ENCODE results near the gene MRPL11.

Gene MRPL11

DNA sequence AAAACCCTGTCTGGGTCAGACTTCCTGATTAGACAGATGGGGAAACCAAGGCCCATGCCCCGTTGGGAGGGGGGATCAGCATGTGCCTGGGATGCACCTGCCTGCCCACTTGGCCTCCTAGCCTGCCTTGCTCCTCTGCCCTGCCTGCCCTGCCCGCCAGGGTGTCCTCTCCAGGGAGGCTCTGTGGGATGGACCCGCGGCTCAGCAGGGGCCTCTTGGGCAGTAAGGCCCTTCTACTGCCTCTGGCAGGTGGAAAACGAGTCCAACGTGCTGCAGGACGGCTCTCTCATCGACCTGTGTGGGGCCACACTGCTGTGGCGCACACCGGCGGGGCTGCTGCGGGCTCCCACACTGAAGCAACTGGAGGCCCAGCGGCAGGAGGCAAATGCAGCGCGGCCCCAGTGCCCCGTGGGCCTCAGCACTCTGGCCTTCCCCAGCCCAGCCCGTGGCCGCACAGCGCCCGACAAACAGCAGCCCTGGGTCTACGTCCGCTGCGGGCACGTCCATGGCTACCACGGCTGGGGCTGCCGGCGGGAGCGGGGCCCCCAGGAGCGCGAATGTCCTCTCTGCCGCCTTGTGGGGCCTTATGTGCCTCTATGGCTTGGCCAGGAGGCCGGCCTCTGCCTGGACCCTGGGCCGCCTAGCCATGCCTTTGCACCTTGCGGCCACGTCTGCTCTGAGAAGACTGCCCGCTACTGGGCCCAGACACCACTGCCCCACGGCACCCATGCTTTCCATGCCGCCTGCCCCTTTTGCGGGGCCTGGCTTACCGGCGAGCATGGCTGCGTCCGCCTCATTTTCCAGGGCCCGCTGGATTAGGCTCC, 36.9 kb upstream of the MRPL11 start:
- Histone ChIP-seq H3K4me3 (ENCODE audit: low read depth, low read length) (no peak overlapping the region), H3K79me2 (ENCODE audit: control insufficient read depth, insufficient read depth, low read length, unreplicated experiment) (no peaks in the 10 kb centered on the region), H3K27ac (ENCODE audit: low read depth, low read length) (no peak overlapping the region), H2AFZ (ENCODE audit: low read length, unreplicated experiment) (no peak overlapping the region), H3K36me3 (ENCODE audit: insufficient read depth, low read length) (no peaks in the 10 kb centered on the region), H3K27me3 (ENCODE audit: insufficient read depth, low read length) (no peaks in the 10 kb centered on the region), H3K4me1 (ENCODE audit: control insufficient read depth, insufficient read depth, low read length, unreplicated experiment) (peaks cover 5% of the 10 kb centered on the region)

DNA sequence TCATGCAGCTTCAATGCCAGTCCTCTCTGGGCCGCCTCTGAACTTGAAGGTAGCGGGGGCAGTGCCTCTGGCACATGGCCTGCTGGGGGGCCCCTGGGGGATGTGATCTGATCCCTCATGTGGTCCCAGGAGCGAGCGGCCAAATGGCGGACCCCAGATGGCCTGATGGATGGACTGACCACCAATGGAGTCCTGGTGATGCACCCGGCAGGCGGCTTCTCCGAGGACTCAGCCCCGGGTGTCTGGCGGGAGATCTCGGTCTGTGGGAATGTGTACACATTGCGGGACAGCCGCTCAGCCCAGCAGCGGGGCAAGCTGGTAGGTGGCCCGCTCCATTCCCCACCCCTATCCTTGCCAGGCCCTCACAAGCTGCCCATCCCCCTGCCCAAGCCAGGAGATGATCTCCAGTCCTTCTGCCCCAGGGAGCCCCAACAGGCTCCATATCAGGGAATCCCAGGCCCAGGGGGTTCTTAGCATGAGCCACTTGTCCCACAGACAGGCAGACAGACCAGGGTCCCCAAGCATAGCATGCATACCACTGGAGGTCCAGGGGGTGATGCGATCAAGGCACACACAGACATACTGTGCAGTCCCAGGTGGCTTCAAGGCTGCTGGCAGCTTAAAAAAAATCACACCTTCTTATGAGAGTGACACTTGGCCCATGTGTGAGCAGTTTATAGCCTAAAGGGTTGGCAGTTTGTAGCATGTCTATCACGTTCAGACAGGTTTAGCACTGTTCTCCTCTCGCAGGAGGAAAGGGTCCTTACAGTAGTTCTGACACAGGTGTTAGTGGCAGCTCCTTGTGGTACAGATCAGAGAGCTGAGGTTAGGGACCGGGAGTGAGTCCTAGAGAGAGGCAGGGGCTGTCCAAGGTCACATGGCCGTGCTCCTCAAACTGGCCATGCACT, 35.2 kb upstream of the MRPL11 start:
- Histone ChIP-seq H3K79me2 (ENCODE audit: control insufficient read depth, insufficient read depth, low read length, unreplicated experiment) (no peaks in the 10 kb centered on the region), H2AFZ (ENCODE audit: low read length, unreplicated experiment) (no peak overlapping the region), H3K4me1 (ENCODE audit: control insufficient read depth, insufficient read depth, low read length, unreplicated experiment) (peaks cover 1% of the 10 kb centered on the region), H3K27me3 (ENCODE audit: insufficient read depth, low read length) (no peaks in the 10 kb centered on the region), H3K36me3 (ENCODE audit: insufficient read depth, low read length) (no peaks in the 10 kb centered on the region), H3K4me3 (ENCODE audit: low read depth, low read length) (no peak overlapping the region), H3K27ac (ENCODE audit: low read depth, low read length) (no peak overlapping the region)

DNA sequence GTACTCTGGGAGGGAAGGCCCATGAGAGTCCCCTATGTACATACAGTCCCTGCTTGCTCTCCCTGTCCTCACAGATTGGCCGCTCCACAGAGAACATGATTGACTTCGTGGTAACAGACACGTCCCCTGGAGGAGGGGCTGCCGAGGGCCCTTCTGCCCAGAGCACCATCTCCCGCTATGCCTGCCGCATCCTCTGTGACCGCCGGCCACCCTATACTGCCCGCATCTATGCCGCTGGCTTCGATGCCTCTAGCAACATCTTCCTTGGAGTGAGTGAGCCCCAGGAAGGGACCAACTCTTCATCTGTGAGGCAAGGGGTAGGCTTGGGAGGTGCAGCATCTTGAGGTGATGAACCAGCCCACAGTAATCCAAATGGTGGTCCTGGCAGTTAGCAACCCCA, 34.5 kb upstream of the MRPL11 start:
- H3K27ac ChIP-seq (ENCODE audit: low read depth, low read length), result no peak overlapping the region
- no peak overlapping the region for H3K4me3 ChIP-seq (ENCODE audit: low read depth, low read length)
- no peaks in the 10 kb centered on the region for H3K36me3 ChIP-seq (ENCODE audit: insufficient read depth, low read length)
- H3K27me3 ChIP-seq (ENCODE audit: insufficient read depth, low read length), result no peaks in the 10 kb centered on the region
- H2AFZ ChIP-seq (ENCODE audit: low read length, unreplicated experiment), result no peak overlapping the region
- H3K79me2 ChIP-seq (ENCODE audit: control insufficient read depth, insufficient read depth, low read length, unreplicated experiment), result no peaks in the 10 kb centered on the region
- H3K4me1 ChIP-seq (ENCODE audit: control insufficient read depth, insufficient read depth, low read length, unreplicated experiment), result peaks cover under 1% of the 10 kb centered on the region

DNA sequence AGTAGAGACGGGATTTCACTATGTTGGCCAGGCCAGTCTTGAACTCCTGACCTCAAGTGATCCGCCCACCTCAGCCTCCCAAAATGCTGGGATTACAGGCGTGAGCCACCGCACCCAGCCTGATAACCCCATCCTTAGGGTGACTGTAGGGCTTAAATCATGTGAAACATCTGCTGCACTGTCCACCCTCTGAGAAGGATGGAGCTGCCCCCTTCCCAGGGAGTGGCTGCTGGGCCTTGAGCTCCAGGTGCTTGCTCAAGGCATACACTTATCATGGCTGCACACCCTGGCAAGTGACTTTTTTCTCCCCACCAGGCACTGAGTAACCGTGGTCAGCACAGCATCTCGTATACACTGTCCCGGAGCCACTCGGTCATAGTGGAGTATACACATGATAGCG, 33.4 kb upstream of the MRPL11 start:
- H3K4me1 ChIP-seq (ENCODE audit: control insufficient read depth, insufficient read depth, low read length, unreplicated experiment), result peaks cover 7% of the 10 kb centered on the region
- no peaks in the 10 kb centered on the region for H3K36me3 ChIP-seq (ENCODE audit: insufficient read depth, low read length)
- no peak overlapping the region for H3K4me3 ChIP-seq (ENCODE audit: low read depth, low read length)
- H2AFZ ChIP-seq (ENCODE audit: low read length, unreplicated experiment), result no peak overlapping the region
- no peaks in the 10 kb centered on the region for H3K79me2 ChIP-seq (ENCODE audit: control insufficient read depth, insufficient read depth, low read length, unreplicated experiment)
- H3K27ac ChIP-seq (ENCODE audit: low read depth, low read length), result no peak overlapping the region
- H3K27me3 ChIP-seq (ENCODE audit: insufficient read depth, low read length), result no peaks in the 10 kb centered on the region

DNA sequence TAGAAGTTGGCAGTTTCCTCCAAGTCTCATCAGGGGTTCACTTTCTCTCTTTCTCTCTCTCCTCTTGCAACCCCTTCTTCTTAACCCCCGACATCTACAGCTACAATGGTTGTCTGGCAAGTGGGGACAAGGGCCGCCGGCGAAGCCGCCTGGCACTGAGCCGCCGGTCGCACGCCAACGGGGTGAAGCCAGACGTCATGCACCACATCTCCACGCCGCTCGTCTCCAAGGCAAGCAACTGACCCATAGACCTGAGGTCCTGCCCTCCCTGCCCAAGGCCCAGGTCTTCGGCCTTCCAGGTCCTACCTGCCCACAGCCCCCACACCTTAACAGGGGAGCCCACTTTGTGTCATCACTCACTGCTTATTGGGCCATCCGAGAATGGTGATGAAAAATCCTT, 32.5 kb upstream of the MRPL11 start:
- H3K4me3 ChIP-seq (ENCODE audit: low read depth, low read length), result no peak overlapping the region
- H3K27ac ChIP-seq (ENCODE audit: low read depth, low read length), result no peak overlapping the region
- no peaks in the 10 kb centered on the region for H3K79me2 ChIP-seq (ENCODE audit: control insufficient read depth, insufficient read depth, low read length, unreplicated experiment)
- no peak overlapping the region for H2AFZ ChIP-seq (ENCODE audit: low read length, unreplicated experiment)
- H3K4me1 ChIP-seq (ENCODE audit: control insufficient read depth, insufficient read depth, low read length, unreplicated experiment), result peaks cover 7% of the 10 kb centered on the region
- H3K27me3 ChIP-seq (ENCODE audit: insufficient read depth, low read length), result no peaks in the 10 kb centered on the region
- no peaks in the 10 kb centered on the region for H3K36me3 ChIP-seq (ENCODE audit: insufficient read depth, low read length)

DNA sequence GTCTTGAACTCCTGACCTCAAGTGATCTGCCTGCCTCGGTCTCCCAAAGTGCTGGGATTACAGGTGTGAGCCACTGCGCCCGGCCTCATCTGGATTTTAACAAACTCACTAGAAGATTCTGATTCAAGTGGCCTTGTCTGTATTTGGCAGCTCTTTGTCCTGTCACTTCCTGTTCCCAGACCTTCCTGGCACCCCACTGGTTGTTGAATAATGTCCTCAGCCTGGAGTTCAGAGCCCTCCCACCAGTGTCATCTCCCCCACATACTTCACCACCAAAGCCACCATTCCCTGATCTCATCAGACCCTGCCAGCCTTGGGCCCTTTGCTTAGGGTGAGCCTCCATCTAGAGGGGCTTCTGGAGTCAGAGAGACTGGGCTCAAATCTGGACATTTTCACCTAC, 31.4 kb upstream of the MRPL11 start:
- Histone ChIP-seq H2AFZ (ENCODE audit: low read length, unreplicated experiment) (no peak overlapping the region), H3K79me2 (ENCODE audit: control insufficient read depth, insufficient read depth, low read length, unreplicated experiment) (no peaks in the 10 kb centered on the region), H3K4me1 (ENCODE audit: control insufficient read depth, insufficient read depth, low read length, unreplicated experiment) (peaks cover 7% of the 10 kb centered on the region), H3K4me3 (ENCODE audit: low read depth, low read length) (no peak overlapping the region), H3K27me3 (ENCODE audit: insufficient read depth, low read length) (no peaks in the 10 kb centered on the region), H3K36me3 (ENCODE audit: insufficient read depth, low read length) (no peaks in the 10 kb centered on the region), H3K27ac (ENCODE audit: low read depth, low read length) (no peak overlapping the region)

DNA sequence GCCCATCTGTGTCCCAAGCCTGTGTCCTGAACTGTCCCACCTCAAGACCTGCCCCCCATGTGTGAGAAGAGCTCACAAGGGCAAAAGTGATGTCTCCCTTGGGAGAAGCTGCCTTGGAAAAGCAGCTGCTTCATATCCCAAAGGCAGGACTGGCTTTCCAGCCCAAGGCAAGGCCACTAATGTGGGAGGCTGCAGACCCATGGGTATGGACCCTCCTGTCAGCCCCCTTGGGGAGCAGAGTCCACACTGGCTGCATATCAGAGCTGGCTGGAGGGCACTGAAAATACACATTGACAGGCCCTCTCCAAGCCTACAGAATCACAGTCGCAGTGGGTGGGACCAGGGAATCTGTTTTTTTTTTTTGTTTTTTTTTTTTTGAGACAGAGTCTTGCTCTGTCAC, 30.8 kb upstream of the MRPL11 start:
- H3K79me2 ChIP-seq (ENCODE audit: control insufficient read depth, insufficient read depth, low read length, unreplicated experiment), result no peaks in the 10 kb centered on the region
- no peaks in the 10 kb centered on the region for H3K36me3 ChIP-seq (ENCODE audit: insufficient read depth, low read length)
- H2AFZ ChIP-seq (ENCODE audit: low read length, unreplicated experiment), result no peak overlapping the region
- H3K4me3 ChIP-seq (ENCODE audit: low read depth, low read length), result no peak overlapping the region
- no peak overlapping the region for H3K27ac ChIP-seq (ENCODE audit: low read depth, low read length)
- H3K4me1 ChIP-seq (ENCODE audit: control insufficient read depth, insufficient read depth, low read length, unreplicated experiment), result peaks cover 7% of the 10 kb centered on the region
- H3K27me3 ChIP-seq (ENCODE audit: insufficient read depth, low read length), result no peaks in the 10 kb centered on the region

DNA sequence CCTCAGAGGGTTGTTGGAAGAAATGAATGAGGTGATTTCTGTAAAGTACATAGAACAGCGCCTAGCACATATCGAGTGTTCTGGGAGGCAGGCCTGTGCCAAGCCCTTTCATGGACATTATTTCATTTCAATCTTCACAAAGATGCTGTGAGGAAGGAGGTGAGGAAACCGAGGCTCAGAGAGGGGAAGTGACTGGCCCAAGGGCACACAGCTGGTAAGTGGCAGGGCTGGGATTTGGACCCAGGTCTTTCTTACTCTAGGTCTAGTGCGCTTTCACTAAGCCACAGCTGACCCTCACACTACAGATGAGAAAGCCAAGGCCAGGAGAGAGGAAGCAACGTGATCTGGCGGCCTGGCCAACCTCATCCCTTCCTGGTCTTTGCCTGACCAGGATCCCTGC, 30.0 kb upstream of the MRPL11 start:
- no peaks in the 10 kb centered on the region for H3K79me2 ChIP-seq (ENCODE audit: control insufficient read depth, insufficient read depth, low read length, unreplicated experiment)
- no peaks in the 10 kb centered on the region for H3K36me3 ChIP-seq (ENCODE audit: insufficient read depth, low read length)
- H3K4me1 ChIP-seq (ENCODE audit: control insufficient read depth, insufficient read depth, low read length, unreplicated experiment), result peaks cover 7% of the 10 kb centered on the region
- H3K27ac ChIP-seq (ENCODE audit: low read depth, low read length), result no peak overlapping the region
- H3K4me3 ChIP-seq (ENCODE audit: low read depth, low read length), result no peak overlapping the region
- no peak overlapping the region for H2AFZ ChIP-seq (ENCODE audit: low read length, unreplicated experiment)
- no peaks in the 10 kb centered on the region for H3K27me3 ChIP-seq (ENCODE audit: insufficient read depth, low read length)

DNA sequence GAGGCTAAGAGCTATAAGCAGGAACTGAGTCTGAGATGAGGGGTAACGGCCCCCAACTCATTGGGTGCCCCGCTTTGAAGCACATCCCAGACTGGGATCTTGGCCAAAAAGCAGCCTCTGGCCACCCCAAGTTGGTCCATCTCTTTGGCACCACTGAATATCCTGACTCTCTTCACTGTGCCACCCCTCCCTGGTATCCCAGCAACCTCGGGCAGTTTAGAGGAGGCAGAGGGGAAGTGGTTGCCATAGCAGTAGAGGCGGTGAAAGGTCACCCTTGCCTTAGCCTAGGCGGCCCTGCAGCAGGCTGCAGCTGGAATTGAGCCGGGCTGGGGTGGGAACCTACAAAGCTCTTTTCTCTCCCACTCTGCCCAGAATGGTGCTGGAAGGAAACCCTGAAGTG, 29.1 kb upstream of the MRPL11 start:
- H3K27me3 ChIP-seq (ENCODE audit: insufficient read depth, low read length), result no peaks in the 10 kb centered on the region
- peak overlapping the region; percentile 78 for H3K4me3 ChIP-seq (ENCODE audit: low read depth, low read length)
- no peaks in the 10 kb centered on the region for H3K36me3 ChIP-seq (ENCODE audit: insufficient read depth, low read length)
- no peaks in the 10 kb centered on the region for H3K79me2 ChIP-seq (ENCODE audit: control insufficient read depth, insufficient read depth, low read length, unreplicated experiment)
- H3K4me1 ChIP-seq (ENCODE audit: control insufficient read depth, insufficient read depth, low read length, unreplicated experiment), result peaks cover 7% of the 10 kb centered on the region
- no peak overlapping the region for H2AFZ ChIP-seq (ENCODE audit: low read length, unreplicated experiment)
- H3K27ac ChIP-seq (ENCODE audit: low read depth, low read length), result no peak overlapping the region

DNA sequence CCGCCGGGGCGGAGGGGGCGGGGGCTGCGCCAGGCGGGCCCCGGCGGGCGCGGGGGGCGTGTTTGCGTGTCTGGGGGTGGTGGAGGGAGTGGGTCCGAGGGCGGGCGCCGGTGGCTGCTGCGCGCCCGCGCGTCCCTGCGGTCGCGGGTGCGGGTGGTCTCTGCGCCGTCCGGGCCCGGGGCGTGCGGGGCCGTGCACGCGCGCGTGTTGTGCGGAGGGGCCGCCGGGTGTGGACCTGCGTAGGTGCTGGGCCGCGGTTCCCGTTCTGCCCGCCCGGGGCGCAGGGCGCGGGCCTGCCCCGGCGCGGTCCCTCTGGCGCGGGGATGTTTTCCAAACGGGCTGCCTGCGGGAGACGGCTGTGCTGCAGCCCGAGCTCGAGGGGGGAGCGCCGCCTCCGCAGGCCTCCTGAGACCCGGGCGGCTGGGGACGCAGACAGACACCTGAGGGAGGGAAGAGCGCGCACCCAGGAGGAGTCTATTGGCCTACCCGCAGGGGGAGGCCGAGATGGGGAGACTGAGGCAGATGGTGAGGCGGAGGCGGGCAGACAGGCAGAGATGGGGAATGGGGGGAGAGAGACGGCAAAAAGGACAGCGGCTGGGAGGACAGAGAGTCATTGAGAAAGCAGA, 28.5 kb upstream of the MRPL11 start:
- no peaks in the 10 kb centered on the region for H3K79me2 ChIP-seq (ENCODE audit: control insufficient read depth, insufficient read depth, low read length, unreplicated experiment)
- no peaks in the 10 kb centered on the region for H3K27me3 ChIP-seq (ENCODE audit: insufficient read depth, low read length)
- H3K4me1 ChIP-seq (ENCODE audit: control insufficient read depth, insufficient read depth, low read length, unreplicated experiment), result peaks cover 7% of the 10 kb centered on the region
- peak overlapping the region; percentile 65 for H2AFZ ChIP-seq (ENCODE audit: low read length, unreplicated experiment)
- peak overlapping the region; percentile 78 for H3K4me3 ChIP-seq (ENCODE audit: low read depth, low read length)
- H3K27ac ChIP-seq (ENCODE audit: low read depth, low read length), result no peak overlapping the region
- H3K36me3 ChIP-seq (ENCODE audit: insufficient read depth, low read length), result no peaks in the 10 kb centered on the region
